Muscle of back (tissue), 13 donors: Measurements from ENCODE around the gene RABL6. TPM values are rescaled to one million over a fixed set of nuclear protein-coding genes. Genes with fewer than 3 reads are reported as not detected.
"Not testable (repeated sequence)": the region's sequence is repeated elsewhere in the genome, so short reads cannot be mapped to it uniquely, and the experiment has no call there.

ENCODE experiments used
- DNase-seq, 3 donors: peaks; one replicate each; pipeline versions ENCODE4 v3.0.0 to v3.0.0-alpha.2; 2013
- long read RNA-seq, 9 donors: transcript quantifications; one replicate each; lab custom pipeline, GENCODE V29; 2026
- polyA plus RNA-seq, 10 donors: library from polyadenylated mRNA; unstranded; fragments of 120-200 nt; gene quantifications; one replicate each; pipeline ENCODE4 v1.2.1, GENCODE V29; 2013; ENCODE audit not compliant: insufficient read length in 10 of 10

The RABL6 gene
- polyA plus RNA-seq = 10 to 100 TPM; 41.0 to 59.7 (median 50.7) TPM
- long read RNA-seq, donor 1, partial matches to known transcripts = 29 of 35 reads
- long read RNA-seq, donor 1, other reads (novel, unspliced or antisense) = 0 of 35 reads
- long read RNA-seq, donor 2, partial matches to known transcripts = 23 of 28 reads
- long read RNA-seq, donor 2, other reads (novel, unspliced or antisense) = 0 of 28 reads
- long read RNA-seq, donor 3 = 0 reads
- long read RNA-seq, donor 4, partial matches to known transcripts = 14 of 16 reads
- long read RNA-seq, donor 4, other reads (novel, unspliced or antisense) = 0 of 16 reads
- long read RNA-seq, donor 5, partial matches to known transcripts = 26 of 27 reads
- long read RNA-seq, donor 5, other reads (novel, unspliced or antisense) = 0 of 27 reads
- long read RNA-seq, donor 6, partial matches to known transcripts = 0 of 6 reads
- long read RNA-seq, donor 6, other reads (novel, unspliced or antisense) = 0 of 6 reads
- long read RNA-seq, donor 7, partial matches to known transcripts = 14 of 18 reads
- long read RNA-seq, donor 7, other reads (novel, unspliced or antisense) = 0 of 18 reads
- long read RNA-seq, donor 8, partial matches to known transcripts = 11 of 11 reads
- long read RNA-seq, donor 8, other reads (novel, unspliced or antisense) = 0 of 11 reads
- long read RNA-seq, donor 9 = 0 reads

- DNase-seq = peak; percentile 76 to 94 (median 91)
Observed at GRCh38 chr9:136807281-136808074, at the start of gene RABL6. RABL6 (plus strand) TSS chr9:136807948; CDS start chr9:136808197, 249 bp downstream.

- no peak for DNase-seq
Observed at GRCh38 chr9:136759001-136759400, 48.7 kb upstream of the RABL6 start.

GRCh38 chr9:136759436-136760325 is 48.1 kb upstream of the RABL6 start:
- no peak for DNase-seq

- DNase-seq = no peak
Observed at GRCh38 chr9:136760424-136760823, 47.3 kb upstream of the RABL6 start.

- DNase-seq = peak in 2 of 3 donors; percentile 30 to 54
Observed at GRCh38 chr9:136760834-136761544, 46.8 kb upstream of the RABL6 start.

- DNase-seq = no peak
Observed at GRCh38 chr9:136761545-136761981, 46.2 kb upstream of the RABL6 start.

GRCh38 chr9:136762221-136762691 is 45.5 kb upstream of the RABL6 start:
- DNase-seq = no peak

GRCh38 chr9:136762915-136763648 is 44.7 kb upstream of the RABL6 start:
- peak in 1 of 3 donors; percentile 44 for DNase-seq

- DNase-seq = no peak
Observed at GRCh38 chr9:136763649-136764035, 44.1 kb upstream of the RABL6 start.

GRCh38 chr9:136764301-136764891 is 43.4 kb upstream of the RABL6 start, which contains the start of gene LCN15:
LCN15 (minus strand) TSS chr9:136764518; CDS start chr9:136764488, 30 bp downstream.
- DNase-seq = no peak

GRCh38 chr9:136765041-136765440 is 42.7 kb upstream of the RABL6 start:
- no peak for DNase-seq

GRCh38 chr9:136765745-136766409 is 41.9 kb upstream of the RABL6 start:
- DNase-seq = not testable (repeated sequence)

- peak; percentile 46 to 55 (median 52) for DNase-seq
Observed at GRCh38 chr9:136766410-136767120, 41.2 kb upstream of the RABL6 start.

GRCh38 chr9:136769710-136770191 is 38.0 kb upstream of the RABL6 start:
- no peak for DNase-seq

- no peak for DNase-seq
Observed at GRCh38 chr9:136771907-136772415, 35.8 kb upstream of the RABL6 start.

GRCh38 chr9:136773386-136774044 is 34.2 kb upstream of the RABL6 start:
- DNase-seq = no peak
